Measurements from ENCODE around the gene LIN28A.

Gene LIN28A

DNA sequence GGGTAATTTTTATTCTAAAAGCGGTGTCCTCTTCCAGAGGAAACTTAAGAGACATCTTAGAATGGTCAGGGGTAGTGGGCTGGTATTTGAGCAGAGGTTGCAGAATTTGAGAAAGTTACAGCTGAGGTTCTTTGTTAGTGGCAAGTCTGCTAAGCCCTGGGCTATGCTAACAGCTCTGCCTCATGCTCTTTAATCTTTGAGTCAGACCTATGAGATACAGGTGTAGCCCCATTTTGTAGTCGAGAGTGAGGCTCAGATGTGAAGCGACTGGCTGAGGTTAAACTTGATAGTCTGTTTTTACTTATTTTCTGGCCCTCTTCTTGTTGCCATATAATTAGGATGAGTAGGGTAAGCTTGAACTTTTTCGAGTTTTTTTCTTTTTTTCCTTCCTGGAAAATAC, 66.3 kb downstream of the LIN28A start:
- Histone ChIP-seq H3K9ac (no peak overlapping the region), H3K4me1 (peaks cover 17 to 63% (median 37%) of the 10 kb centered on the region in 10 experiments), H3K9me3 (replicated peaks in 1 of 11) (no peaks in the 10 kb centered on the region), H4K20me1 (peaks cover 18 to 56% (median 38%) of the 10 kb centered on the region in 11 experiments; a peak in 20 of 22 replicates), H3K36me3 (peaks cover 51 to 87% (median 71%) of the 10 kb centered on the region in 11 experiments), H3K4me2 (peak overlapping the region in 1 of 11 experiments; percentile 10; a peak in 2 of 22 replicates), H3K27ac (0 out of 22 replicates have a peak overlapping the region, but pooled peaks of 1 of the 11 experiments have one; percentile 2), H3K27me3 (no peaks in the 10 kb centered on the region), H3K4me3 (no peak overlapping the region)
- no peak for TF ChIP-seq Cebpa-rat (IDR thresholded peaks at IDR 0.05)

DNA sequence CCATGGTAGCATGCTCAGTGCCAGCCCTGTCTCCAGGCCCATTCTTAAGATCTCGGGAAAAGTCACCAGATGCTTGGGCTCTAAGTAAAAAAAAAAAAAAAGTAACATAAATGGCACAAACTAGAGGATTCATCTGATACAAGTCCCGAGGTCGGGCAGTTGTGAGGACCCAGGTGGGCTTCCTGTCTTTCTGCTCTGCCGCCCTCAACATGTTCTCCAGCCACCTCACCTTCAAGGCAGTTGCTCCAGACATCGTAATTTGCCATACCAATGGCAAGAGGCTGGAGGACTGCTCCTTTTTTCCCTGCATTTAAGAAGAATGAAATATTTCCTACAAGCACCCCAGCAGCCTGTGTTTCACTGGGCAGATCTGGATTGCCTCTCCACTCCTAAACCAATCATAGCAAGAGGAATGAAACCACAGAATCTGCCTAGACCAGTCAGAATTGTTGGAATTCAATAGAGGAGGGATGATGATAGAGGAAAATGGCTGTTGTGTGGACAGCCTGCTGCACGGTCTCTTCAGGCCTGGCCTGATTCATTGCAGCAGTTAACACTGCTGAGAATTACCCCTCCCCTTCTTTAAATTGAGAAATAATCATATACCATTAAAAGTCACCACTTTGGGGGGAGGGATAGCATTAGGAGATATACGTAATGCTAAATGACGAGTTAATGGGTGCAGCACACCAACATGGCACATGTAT, 67.0 kb downstream of the LIN28A start:
- Histone ChIP-seq H4K20me1 (peaks cover 17 to 56% (median 38%) of the 10 kb centered on the region in 11 experiments; a peak in 20 of 22 replicates), H3K36me3 (peaks cover 51 to 90% (median 71%) of the 10 kb centered on the region in 11 experiments), H3K4me2 (peak overlapping the region in 1 of 11 experiments; percentile 24; a peak in 2 of 22 replicates), H3K4me3 (no peak overlapping the region), H3K27ac (no peak overlapping the region), H3K4me1 (peaks cover 17 to 63% (median 37%) of the 10 kb centered on the region in 10 experiments), H3K9ac (no peak overlapping the region), H3K9me3 (replicated peaks in 1 of 11) (no peaks in the 10 kb centered on the region), H3K27me3 (no peaks in the 10 kb centered on the region)
- TF ChIP-seq Cebpa-rat (IDR thresholded peaks at IDR 0.05): no peak

DNA sequence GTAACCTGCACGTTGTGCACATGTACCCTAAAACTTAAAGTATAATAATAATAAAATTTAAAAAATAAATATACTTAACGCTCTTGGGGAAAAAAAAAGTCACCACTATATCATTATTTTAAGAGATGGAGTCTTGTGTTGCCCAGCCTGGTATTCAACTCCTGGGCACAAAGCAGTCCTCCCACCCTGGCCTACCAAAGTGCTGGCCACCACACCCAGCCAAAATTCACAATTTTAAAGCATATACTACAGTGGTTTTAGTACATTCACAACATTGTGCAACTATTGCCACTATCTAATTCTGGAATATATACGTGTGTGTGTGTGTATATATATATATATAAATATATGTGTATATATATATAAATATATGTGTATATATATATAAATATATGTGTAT, 67.5 kb downstream of the LIN28A start:
- Histone ChIP-seq H3K36me3 (peaks cover 51 to 89% (median 69%) of the 10 kb centered on the region in 11 experiments), H3K27ac (no peak overlapping the region), H3K27me3 (no peaks in the 10 kb centered on the region), H3K9ac (no peak overlapping the region), H3K4me3 (no peak overlapping the region), H3K4me1 (peaks cover 17 to 63% (median 37%) of the 10 kb centered on the region in 10 experiments), H3K9me3 (replicated peaks in 1 of 11) (no peaks in the 10 kb centered on the region), H4K20me1 (peaks cover 15 to 54% (median 36%) of the 10 kb centered on the region in 11 experiments; a peak in 20 of 22 replicates), H3K4me2 (no peak overlapping the region)
- TF ChIP-seq Cebpa-rat (IDR thresholded peaks at IDR 0.05): no peak

DNA sequence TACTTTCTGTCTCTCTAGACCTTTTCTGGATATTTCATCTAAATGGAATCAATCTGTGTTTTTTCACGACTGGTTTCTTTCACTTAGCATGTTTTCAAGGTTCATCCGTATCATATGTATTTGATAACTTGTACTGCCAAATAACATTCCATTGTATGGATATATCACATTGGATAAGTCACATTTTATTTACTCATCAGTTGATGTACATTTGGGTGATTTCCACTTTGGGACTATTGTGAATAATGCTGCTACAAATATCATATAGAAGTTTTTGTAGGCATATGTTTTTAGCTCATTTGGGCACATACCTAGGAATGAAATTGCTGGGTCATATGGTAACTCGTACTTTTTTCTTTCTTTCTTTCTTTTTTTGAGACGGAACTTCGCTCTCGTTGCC, 68.4 kb downstream of the LIN28A start:
- Histone ChIP-seq H3K9me3 (replicated peaks in 1 of 11) (no peaks in the 10 kb centered on the region), H3K27me3 (no peaks in the 10 kb centered on the region), H3K4me1 (peaks cover 10 to 57% (median 29%) of the 10 kb centered on the region in 10 experiments), H3K9ac (no peak overlapping the region), H3K4me2 (no peak overlapping the region), H3K4me3 (no peak overlapping the region), H3K36me3 (peaks cover 45 to 81% (median 61%) of the 10 kb centered on the region in 11 experiments), H3K27ac (no peak overlapping the region), H4K20me1 (peaks cover 7 to 46% (median 28%) of the 10 kb centered on the region in 11 experiments; a peak in 19 of 22 replicates)
- no peak for TF ChIP-seq Cebpa-rat (IDR thresholded peaks at IDR 0.05)

Measured in BLaER1 treated with 17β-estradiol and CSF1 and Interleukin-3, amounts not matched to agents 10 nM and 100 nM (cell line).